SJCRH30 (cell line): Measurements from ENCODE around the gene PKN1. TPM values are rescaled to one million over a fixed set of nuclear protein-coding genes. Genes with fewer than 3 reads are reported as not detected.
A peak's percentile ranks its signal among the peaks of the same experiment; 100 is the strongest.
"Not testable (repeated sequence)": the region's sequence is repeated elsewhere in the genome, so short reads cannot be mapped to it uniquely, and the experiment has no call there.

ENCODE experiments used
- DNase-seq, 2 experiments: peaks; one replicate each; pipeline ENCODE4 v3.0.0-alpha.2; 2015 to 2020
- H3K27ac ChIP-seq: fragments of 250-450 bp; sonication (Bioruptor Pico); 2 replicates; pipeline ENCODE4 v1.5.1; 2020; ENCODE audit warnings: mild to moderate bottlenecking, moderate library complexity
- H3K27me3 ChIP-seq: fragments of 250-450 bp; sonication (Bioruptor Pico); 2 replicates; pipeline ENCODE4 v1.5.1; 2020; ENCODE audit warnings: mild to moderate bottlenecking, moderate library complexity
- H3K36me3 ChIP-seq: fragments of 250-450 bp; sonication (Bioruptor Pico); 2 replicates; pipeline ENCODE4 v1.5.1; 2020; ENCODE audit warnings: mild to moderate bottlenecking, moderate library complexity
- H3K4me1 ChIP-seq: fragments of 250-450 bp; sonication (Bioruptor Pico); 2 replicates; pipeline ENCODE4 v1.5.1; 2020; ENCODE audit warnings: mild to moderate bottlenecking, moderate library complexity
- H3K4me3 ChIP-seq: fragments of 250-450 bp; sonication (Bioruptor Pico); 2 replicates; pipeline ENCODE4 v1.5.1; 2020; ENCODE audit warnings: mild to moderate bottlenecking, moderate library complexity
- H3K9me3 ChIP-seq: fragments of 250-450 bp; sonication (Bioruptor Pico); replicated peaks from 2 replicates; pipeline ENCODE4 v1.5.1; 2020; ENCODE audit warnings: mild to moderate bottlenecking, moderate library complexity
- total RNA-seq: library from RNA; depleted of rRNA; stranded (reverse); fragments of >200 nt; shearing (Covaris generic); gene quantifications from 2 replicates; pipeline ENCODE4 v1.2.3, GENCODE V29; 2014

Gene PKN1
- total RNA-seq, 1 experiment from 2014 or later = 66.2 TPM

GRCh38 chr19:14402332-14403144 lies 30.6 kb upstream of the PKN1 start:
- no peak for DNase-seq

GRCh38 chr19:14403145-14403930 lies 29.8 kb upstream of the PKN1 start:
- H3K27me3 ChIP-seq, H3K4me3 ChIP-seq, H3K4me1 ChIP-seq, H3K27ac ChIP-seq, H3K9me3 ChIP-seq, DNase-seq: not testable (repeated sequence)
- H3K36me3 ChIP-seq = peaks cover 59% of the 10 kb centered on the region

More at GRCh38 chr19:14402332-14403144, 30.6 kb upstream of the PKN1 start:
- no peaks in the 10 kb centered on the region for H3K4me1 ChIP-seq
- peaks cover 55% of the 10 kb centered on the region for H3K36me3 ChIP-seq
- no peak overlapping the region for H3K4me3 ChIP-seq
- H3K9me3 ChIP-seq = no peaks in the 10 kb centered on the region
- no peak overlapping the region for H3K27ac ChIP-seq
- H3K27me3 ChIP-seq = no peaks in the 10 kb centered on the region

- Histone ChIP-seq H3K4me3 (no peak overlapping the region), H3K4me1 (no peaks in the 10 kb centered on the region), H3K36me3 (peaks cover 64% of the 10 kb centered on the region)
Measured at GRCh38 chr19:14404312-14404711, 28.8 kb upstream of the PKN1 start.

GRCh38 chr19:14405380-14405757 lies 27.7 kb upstream of the PKN1 start:
- H3K36me3 ChIP-seq = peaks cover 71% of the 10 kb centered on the region
- DNase-seq = no peak
- H3K9me3 ChIP-seq = no peaks in the 10 kb centered on the region
- no peaks in the 10 kb centered on the region for H3K27me3 ChIP-seq
- H3K4me3 ChIP-seq = no peak overlapping the region
- no peak overlapping the region for H3K27ac ChIP-seq
- H3K4me1 ChIP-seq = no peaks in the 10 kb centered on the region

More at GRCh38 chr19:14404312-14404711, 28.8 kb upstream of the PKN1 start:
- no peak overlapping the region for H3K27ac ChIP-seq
- no peaks in the 10 kb centered on the region for H3K9me3 ChIP-seq
- H3K27me3 ChIP-seq = no peaks in the 10 kb centered on the region
- DNase-seq = no peak

GRCh38 chr19:14405758-14406644 lies 27.1 kb upstream of the PKN1 start:
- peak; percentile 77 to 81 for DNase-seq
- Histone ChIP-seq H3K4me3 (no peak overlapping the region), H3K27ac (no peak overlapping the region), H3K36me3 (peaks cover 71% of the 10 kb centered on the region), H3K27me3 (no peaks in the 10 kb centered on the region), H3K4me1 (no peaks in the 10 kb centered on the region), H3K9me3 (no peaks in the 10 kb centered on the region)

GRCh38 chr19:14406645-14407401 lies 26.3 kb upstream of the PKN1 start:
- DNase-seq = no peak
- H3K36me3 ChIP-seq = peaks cover 74% of the 10 kb centered on the region
- no peaks in the 10 kb centered on the region for H3K27me3 ChIP-seq
- no peak overlapping the region for H3K27ac ChIP-seq
- no peaks in the 10 kb centered on the region for H3K4me1 ChIP-seq
- no peak overlapping the region for H3K4me3 ChIP-seq
- no peaks in the 10 kb centered on the region for H3K9me3 ChIP-seq

GRCh38 chr19:14407605-14408484 lies 25.3 kb upstream of the PKN1 start:
- H3K4me1 ChIP-seq = peaks cover under 1% of the 10 kb centered on the region; the same call in 1 of the 2 replicates
- H3K27me3 ChIP-seq = no peaks in the 10 kb centered on the region
- no peaks in the 10 kb centered on the region for H3K9me3 ChIP-seq
- no peak overlapping the region for H3K27ac ChIP-seq
- no peak overlapping the region for H3K4me3 ChIP-seq
- peaks cover 82% of the 10 kb centered on the region for H3K36me3 ChIP-seq
- DNase-seq = no peak

- Histone ChIP-seq H3K36me3 (peaks cover 85% of the 10 kb centered on the region), H3K27ac (no peak overlapping the region), H3K27me3 (no peaks in the 10 kb centered on the region), H3K9me3 (no peaks in the 10 kb centered on the region), H3K4me1 (peaks cover 9% of the 10 kb centered on the region), H3K4me3 (no peak overlapping the region)
- no peak for DNase-seq
Measured at GRCh38 chr19:14408491-14409145, 24.5 kb upstream of the PKN1 start.

GRCh38 chr19:14409146-14410023 lies 23.7 kb upstream of the PKN1 start:
- H3K4me1 ChIP-seq = peaks cover 16% of the 10 kb centered on the region
- no peak overlapping the region for H3K4me3 ChIP-seq
- H3K27ac ChIP-seq = no peak overlapping the region
- DNase-seq = no peak
- peaks cover 84% of the 10 kb centered on the region for H3K36me3 ChIP-seq
- no peaks in the 10 kb centered on the region for H3K27me3 ChIP-seq
- no peaks in the 10 kb centered on the region for H3K9me3 ChIP-seq

GRCh38 chr19:14410091-14411051 lies 22.7 kb upstream of the PKN1 start:
- DNase-seq = no peak
- Histone ChIP-seq H3K4me1 (peaks cover 18% of the 10 kb centered on the region), H3K27me3 (no peaks in the 10 kb centered on the region), H3K36me3 (peaks cover 82% of the 10 kb centered on the region), H3K4me3 (no peak overlapping the region), H3K27ac (no peak overlapping the region), H3K9me3 (no peaks in the 10 kb centered on the region)

GRCh38 chr19:14411161-14411937 lies 21.8 kb upstream of the PKN1 start:
- H3K27ac ChIP-seq = no peak overlapping the region
- H3K27me3 ChIP-seq = no peaks in the 10 kb centered on the region
- H3K36me3 ChIP-seq = peaks cover 81% of the 10 kb centered on the region
- no peak for DNase-seq
- H3K9me3 ChIP-seq = no peaks in the 10 kb centered on the region
- H3K4me1 ChIP-seq = peaks cover 18% of the 10 kb centered on the region
- no peak overlapping the region for H3K4me3 ChIP-seq
